ENCODE measurements around the gene CDK19.
"Not testable (repeated sequence)": the region's sequence is repeated elsewhere in the genome, so short reads cannot be mapped to it uniquely, and the experiment has no call there.

The CDK19 gene

GRCh38 chr6:110815411-110816409, at the start of gene CDK19:
Gene CDK19 (minus strand): TSS chr6:110815469. CDS start chr6:110815136, 333 bp downstream.
- DNase-seq (ENCODE audit: low read depth, low spot score), result peak; percentile 97

GRCh38 chr6:110864824-110865223, 49.6 kb upstream of the CDK19 start:
- no peak for DNase-seq (ENCODE audit: low read depth, low spot score)

GRCh38 chr6:110859335-110859792, 44.1 kb upstream of the CDK19 start:
- DNase-seq (ENCODE audit: low read depth, low spot score), result no peak

GRCh38 chr6:110858562-110859214, 43.4 kb upstream of the CDK19 start:
- DNase-seq (ENCODE audit: low read depth, low spot score), result no peak

- no peak for DNase-seq (ENCODE audit: low read depth, low spot score)
Measured at GRCh38 chr6:110858016-110858415, 42.7 kb upstream of the CDK19 start.

- DNase-seq (ENCODE audit: low read depth, low spot score), result no peak
Measured at GRCh38 chr6:110856296-110856695, 41.0 kb upstream of the CDK19 start.

- DNase-seq (ENCODE audit: low read depth, low spot score), result no peak
Measured at GRCh38 chr6:110853754-110854477, 38.6 kb upstream of the CDK19 start.

- no peak for DNase-seq (ENCODE audit: low read depth, low spot score)
Measured at GRCh38 chr6:110852773-110853172, 37.5 kb upstream of the CDK19 start.

- no peak for DNase-seq (ENCODE audit: low read depth, low spot score)
Measured at GRCh38 chr6:110849781-110850180, 34.5 kb upstream of the CDK19 start.

GRCh38 chr6:110841266-110841665, 26.0 kb upstream of the CDK19 start:
- DNase-seq (ENCODE audit: low read depth, low spot score), result no peak

GRCh38 chr6:110835751-110836150, 20.5 kb upstream of the CDK19 start:
- not testable (repeated sequence) for DNase-seq (ENCODE audit: low read depth, low spot score)

GRCh38 chr6:110833831-110834230, 18.6 kb upstream of the CDK19 start:
- no peak for DNase-seq (ENCODE audit: low read depth, low spot score)

- DNase-seq (ENCODE audit: low read depth, low spot score), result no peak
Measured at GRCh38 chr6:110831405-110831804, 16.1 kb upstream of the CDK19 start.

- no peak for DNase-seq (ENCODE audit: low read depth, low spot score)
Measured at GRCh38 chr6:110828396-110828795, 13.1 kb upstream of the CDK19 start.

GRCh38 chr6:110826236-110827129, 11.2 kb upstream of the CDK19 start:
- no peak for DNase-seq (ENCODE audit: low read depth, low spot score)

GRCh38 chr6:110823146-110823545, 7.9 kb upstream of the CDK19 start:
- DNase-seq (ENCODE audit: low read depth, low spot score), result no peak

GRCh38 chr6:110822249-110822648, 7.0 kb upstream of the CDK19 start:
- DNase-seq (ENCODE audit: low read depth, low spot score), result no peak

GRCh38 chr6:110816677-110817076, 1.4 kb upstream of the CDK19 start:
- DNase-seq (ENCODE audit: low read depth, low spot score), result no peak

GRCh38 chr6:110815015-110815410, 256 bp downstream of the CDK19 start:
- no peak for DNase-seq (ENCODE audit: low read depth, low spot score)

GRCh38 chr6:110814102-110815014, 911 bp downstream of the CDK19 start:
- peak; percentile 29 for DNase-seq (ENCODE audit: low read depth, low spot score)

All from activated naive CD8-positive, alpha-beta T cell treated with anti-CD3 and anti-CD28 coated beads, Interleukin-2, amount 50 U/mL, for 16 hours (primary cell).